ENCODE results near the gene EXOSC2. TPM values are rescaled to one million over a fixed set of nuclear protein-coding genes. Genes with fewer than 3 reads are reported as not detected.
"Not testable (repeated sequence)": the region's sequence is repeated elsewhere in the genome, so short reads cannot be mapped to it uniquely, and the experiment has no call there.

The EXOSC2 gene
- total RNA-seq, 3 donors from 2014 or later (not counting 1 experiment from before 2014, with no cell fraction given) = 40.7 to 49.0 (median 47.1) TPM

DNA sequence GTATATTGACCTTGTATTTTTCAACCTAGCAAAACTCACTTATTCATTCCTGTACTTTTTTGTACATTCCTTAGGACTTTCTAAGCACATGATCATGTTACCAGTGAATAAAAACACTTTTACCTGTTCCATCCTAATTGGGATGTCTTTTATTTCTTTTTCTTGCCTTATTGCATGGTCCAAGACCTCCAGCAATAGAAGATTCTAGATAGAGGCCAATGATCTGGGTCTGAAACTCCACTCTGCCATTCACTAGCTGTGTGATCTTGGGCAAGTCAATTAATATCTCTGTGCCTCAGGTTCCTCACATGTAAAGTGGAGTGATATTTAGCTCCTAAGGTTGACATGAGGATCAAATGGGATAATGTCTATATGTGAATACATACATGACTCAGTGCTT is 8.5 kb upstream of the EXOSC2 start:
- Histone ChIP-seq H3K36me3 (ENCODE audit: control insufficient read depth, insufficient read depth, low read length) (no peaks in the 10 kb centered on the region), H3K27me3 (ENCODE audit: control insufficient read depth, insufficient read depth, low read length) (no peaks in the 10 kb centered on the region), H3K9me3 (ENCODE audit: control insufficient read depth, insufficient read depth, low read length) (no peaks in the 10 kb centered on the region), H3K4me1 (ENCODE audit: control insufficient read depth, insufficient read depth, low read length) (peaks cover 15% of the 10 kb centered on the region), H3K4me3 (ENCODE audit: low read length) (no peak overlapping the region), H3K27ac (ENCODE audit: low read length) (no peak overlapping the region)
- intact Hi-C loops (cut with micrococcal nuclease) = no loop called here
- ATAC-seq (no peak), DNase-seq (no peak)
- Mint-ChIP-seq H3K27me3 (ENCODE audit: low read depth in 2 of 2) (no peaks in the 10 kb centered on the region), H3K4me3 (no peak overlapping the region), H3K9me3 (no peaks in the 10 kb centered on the region), H3K27ac (no peak overlapping the region), H3K36me3 (no peaks in the 10 kb centered on the region), H3K4me1 (peaks cover 6 to 10% of the 10 kb centered on the region in 2 donors)
- TF ChIP-seq CTCF (IDR thresholded peaks at IDR 0.05) = no peak

- H3K36me3 ChIP-seq (ENCODE audit: control insufficient read depth, insufficient read depth, low read length); H3K27me3 Mint-ChIP-seq (ENCODE audit: low read depth in 2 of 2); ATAC-seq; H3K9me3 Mint-ChIP-seq; H3K4me1 Mint-ChIP-seq; H3K36me3 Mint-ChIP-seq; H3K4me3 ChIP-seq (ENCODE audit: low read length); H3K4me3 Mint-ChIP-seq; H3K27ac ChIP-seq (ENCODE audit: low read length); H3K27ac Mint-ChIP-seq; DNase-seq; H3K27me3 ChIP-seq (ENCODE audit: control insufficient read depth, insufficient read depth, low read length); intact Hi-C loops (cut with micrococcal nuclease); H3K9me3 ChIP-seq (ENCODE audit: control insufficient read depth, insufficient read depth, low read length): not testable (repeated sequence)
- peaks cover 10% of the 10 kb centered on the region for H3K4me1 ChIP-seq (ENCODE audit: control insufficient read depth, insufficient read depth, low read length)
- WGBS (ENCODE audit: insufficient coverage) = 94% methylated on average over 11 of the region's 11 CpGs
These were observed 7.6 kb upstream of the EXOSC2 start for GRCh38 chr9:130685945-130686344.

DNA sequence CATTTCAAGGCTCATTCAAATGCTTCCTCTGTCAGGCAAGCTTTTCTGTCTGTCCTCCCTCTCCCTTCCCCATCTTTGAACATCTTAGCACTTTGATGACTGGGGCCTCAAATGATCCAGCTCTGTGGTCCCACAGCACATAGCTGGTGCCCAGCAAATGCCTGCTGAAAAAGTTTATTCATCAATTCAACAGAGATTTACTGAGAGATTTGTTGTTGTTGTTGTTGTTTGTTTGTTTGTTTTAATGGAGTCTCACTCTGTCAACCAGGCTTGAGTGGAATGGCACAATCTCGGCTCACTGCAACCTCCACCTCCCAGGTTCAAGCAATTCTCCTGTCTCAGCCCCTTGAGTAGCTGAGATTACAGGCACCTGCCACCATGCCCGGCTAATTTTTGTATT is 6.0 kb upstream of the EXOSC2 start:
- H3K27ac Mint-ChIP-seq = no peak overlapping the region
- no peak for ATAC-seq
- intact Hi-C loops (cut with micrococcal nuclease) = no loop called here
- no peaks in the 10 kb centered on the region for H3K36me3 Mint-ChIP-seq
- no peak for TF ChIP-seq CTCF (IDR thresholded peaks at IDR 0.05)
- peaks cover 1% of the 10 kb centered on the region in 2 donors for H3K4me1 Mint-ChIP-seq
- no peaks in the 10 kb centered on the region for H3K9me3 ChIP-seq (ENCODE audit: control insufficient read depth, insufficient read depth, low read length)
- no peaks in the 10 kb centered on the region for H3K27me3 ChIP-seq (ENCODE audit: control insufficient read depth, insufficient read depth, low read length)
- no CpG with 5 or more reads among the region's 2 CpGs for WGBS (ENCODE audit: insufficient coverage)
- H3K4me1 ChIP-seq (ENCODE audit: control insufficient read depth, insufficient read depth, low read length) = peaks cover 2% of the 10 kb centered on the region
- H3K4me3 Mint-ChIP-seq = no peak overlapping the region
- no peaks in the 10 kb centered on the region for H3K36me3 ChIP-seq (ENCODE audit: control insufficient read depth, insufficient read depth, low read length)
- H3K4me3 ChIP-seq (ENCODE audit: low read length) = no peak overlapping the region
- no peak for DNase-seq
- no peaks in the 10 kb centered on the region for H3K9me3 Mint-ChIP-seq
- H3K27ac ChIP-seq (ENCODE audit: low read length) = no peak overlapping the region
- peaks cover 0 to 5% of the 10 kb centered on the region in 2 donors for H3K27me3 Mint-ChIP-seq (ENCODE audit: low read depth in 2 of 2)

DNA sequence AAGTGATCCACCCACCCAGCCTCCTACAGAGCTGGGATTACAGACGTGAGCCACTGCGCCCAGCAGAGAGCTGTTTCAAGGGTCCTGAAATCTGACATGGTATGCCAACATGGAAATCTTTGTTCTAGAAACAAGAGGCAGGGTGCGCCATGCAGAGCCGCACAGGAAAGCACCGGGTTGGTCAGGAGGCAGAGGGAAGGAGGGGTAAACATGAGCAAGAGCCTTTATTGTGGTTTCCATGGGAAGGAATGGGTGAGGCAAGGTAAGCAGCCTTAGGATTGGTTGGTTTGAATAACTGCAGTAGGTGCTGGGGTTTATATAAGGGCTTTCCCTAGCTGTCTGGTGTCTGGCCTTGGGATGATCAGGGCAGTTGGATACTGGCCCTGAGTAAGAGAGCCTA is 5.5 kb upstream of the EXOSC2 start:
- H3K27ac ChIP-seq (ENCODE audit: low read length) = no peak overlapping the region
- DNase-seq (peak in 1 of 2 donors; percentile 35), ATAC-seq (no peak)
- no peaks in the 10 kb centered on the region for H3K9me3 Mint-ChIP-seq
- no peak overlapping the region for H3K27ac Mint-ChIP-seq
- no peak overlapping the region for H3K4me3 ChIP-seq (ENCODE audit: low read length)
- H3K27me3 Mint-ChIP-seq (ENCODE audit: low read depth in 2 of 2) = peaks cover 0 to 5% of the 10 kb centered on the region in 2 donors
- intact Hi-C loops (cut with micrococcal nuclease) = no loop called here
- no peak overlapping the region for H3K4me3 Mint-ChIP-seq
- peaks cover 1% of the 10 kb centered on the region for H3K36me3 Mint-ChIP-seq
- H3K4me1 Mint-ChIP-seq = peaks cover 4% of the 10 kb centered on the region in 2 donors
- H3K9me3 ChIP-seq (ENCODE audit: control insufficient read depth, insufficient read depth, low read length) = no peaks in the 10 kb centered on the region
- peaks cover 7% of the 10 kb centered on the region for H3K4me1 ChIP-seq (ENCODE audit: control insufficient read depth, insufficient read depth, low read length)
- H3K27me3 ChIP-seq (ENCODE audit: control insufficient read depth, insufficient read depth, low read length) = no peaks in the 10 kb centered on the region
- TF ChIP-seq CTCF (IDR thresholded peaks at IDR 0.05) = no peak
- no peaks in the 10 kb centered on the region for H3K36me3 ChIP-seq (ENCODE audit: control insufficient read depth, insufficient read depth, low read length)
- WGBS (ENCODE audit: insufficient coverage) = 80% methylated on average over 5 of the region's 5 CpGs
